GM23338 (cell line): ENCODE measurements around the gene BMP8A.

ENCODE experiments used
- CTCF ChIP-seq, 2 experiments: fragments of 200-600 bp in 1 of 2; sonication (generic) in 1 of 2; conservative IDR thresholded peaks; 2 replicates each; pipeline versions ENCODE4 v1.5.1 to v1.6.1; 2016 to 2017; ENCODE audit warnings: antibody characterized with exemption in 2 of 2, low read depth in 2 of 2, mild to moderate bottlenecking in 2 of 2, moderate library complexity in 1 of 2
- EZH2 ChIP-seq: fragments of 200-600 bp; sonication (generic); IDR thresholded peaks from one replicate; pipeline ENCODE4 v1.8.0; 2017; ENCODE audit warnings: antibody characterized with exemption, mild to moderate bottlenecking, low read depth; ENCODE audit not compliant: unreplicated experiment
- EZH2phosphoT487 ChIP-seq: fragments of 200-600 bp; sonication (generic); IDR thresholded peaks from one replicate; pipeline ENCODE4 v1.8.1; 2018; ENCODE audit warnings: antibody characterized with exemption; ENCODE audit not compliant: unreplicated experiment
- JUNB ChIP-seq: IDR thresholded peaks from one replicate; pipeline ENCODE4 v1.6.1; 2016; ENCODE audit warnings: antibody characterized with exemption; ENCODE audit not compliant: unreplicated experiment
- POLR2AphosphoS5 ChIP-seq: IDR thresholded peaks from 2 replicates; pipeline ENCODE4 v1.6.1; 2016; ENCODE audit warnings: antibody characterized with exemption, low read depth
- REST ChIP-seq: IDR thresholded peaks from one replicate; pipeline ENCODE4 v1.6.1; 2018; ENCODE audit warnings: antibody characterized with exemption; ENCODE audit not compliant: unreplicated experiment
- ZNF114 ChIP-seq: fragments of 250-450 bp; sonication (Bioruptor Pico); IDR thresholded peaks from 2 replicates; pipeline ENCODE4 v1.5.0; 2020; ENCODE audit warnings: mild to moderate bottlenecking, moderate library complexity
- ZNF331 ChIP-seq: fragments of 250-450 bp; sonication (Bioruptor Pico); IDR thresholded peaks from 2 replicates; pipeline ENCODE4 v1.5.0; 2020; ENCODE audit warnings: low read depth, mild to moderate bottlenecking, moderate library complexity
- ZNF462 ChIP-seq: fragments of 250-450 bp; sonication (Bioruptor Pico); IDR thresholded peaks from 2 replicates; pipeline ENCODE4 v1.5.0; 2020; ENCODE audit warnings: mild to moderate bottlenecking, moderate library complexity

DNA sequence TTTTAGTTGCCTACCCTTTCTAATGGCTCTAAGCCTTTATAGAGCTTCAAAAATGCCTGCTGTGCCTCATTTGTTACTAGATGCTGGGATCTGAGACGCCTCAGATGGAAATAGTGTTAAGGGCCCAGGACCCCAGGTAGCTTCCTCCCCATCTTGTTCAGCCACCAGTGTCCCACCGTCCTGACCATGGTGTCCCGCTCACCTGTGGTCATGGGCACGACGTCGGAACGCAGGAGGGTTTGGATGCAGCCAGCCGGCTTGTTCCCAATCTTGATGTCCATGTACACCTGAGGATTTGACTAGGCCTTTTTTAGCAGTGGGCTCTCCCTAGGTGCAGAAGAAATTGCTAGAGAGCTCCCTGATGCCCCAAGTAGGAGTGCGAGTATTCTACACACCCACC lies 54.1 kb downstream of the BMP8A start:
- TF ChIP-seq CTCF (conservative IDR thresholded peaks at IDR 0.05; ENCODE audit: low read depth in 2 of 2) = no peak
- TF ChIP-seq EZH2 = no peak
- no peak for TF ChIP-seq REST
- no peak for TF ChIP-seq ZNF114 (CRISPR knock-in tag)
- TF ChIP-seq POLR2AphosphoS5 = no peak
- no peak for TF ChIP-seq EZH2phosphoT487
- no peak for TF ChIP-seq ZNF331
- no peak for TF ChIP-seq JUNB
- TF ChIP-seq ZNF462 (CRISPR knock-in tag) = no peak
